Endothelial cell of umbilical vein (primary cell): ENCODE measurements around the gene NCOA3. TPM values are rescaled to one million over a fixed set of nuclear protein-coding genes. Genes with fewer than 3 reads are reported as not detected.

ENCODE experiments used
- BruUV-seq: library from RNA; stranded (reverse); fragments of 400-500 nt; replicated peaks from 2 replicates; lab custom pipeline; 2021; lab: Mats Ljungman, UMichigan
- CTCF ChIA-PET: fragments of 300-600, 350-600 bp; sonication (Branson Sonifier 250); formaldehyde crosslinking; loops from one replicate; lab custom pipeline; 2021; ENCODE audit warnings: antibody characterized with exemption, inconsistent platforms; lab: Charles Lee
- POLR2A ChIA-PET: fragments of 300-600, 350-600 bp; sonication (Branson Sonifier 250); formaldehyde crosslinking; loops from one replicate; lab custom pipeline; 2021; ENCODE audit warnings: antibody characterized with exemption, inconsistent platforms; lab: Charles Lee
- DNase-seq: peaks from one replicate; pipeline ENCODE4 v3.0.0-alpha.2; 2011; ENCODE audit warnings: low read depth, low spot score
- FAIRE-seq: peaks from 2 replicates; lab custom pipeline; 2011; peaks lifted over from hg19 to GRCh38; lab: Jason Lieb, UNC
- H2AFZ ChIP-seq: 2 replicates; pipeline ENCODE4 v1.6.0; 2012; ENCODE audit warnings: low read depth, low read length, control low read depth, inconsistent platforms
- H3K27ac ChIP-seq: 2 replicates; pipeline ENCODE4 v1.5.1; 2011; ENCODE audit warnings: low read depth, mild to moderate bottlenecking, control low read depth, low read length, moderate library complexity; ENCODE audit not compliant: insufficient read depth
- H3K27me3 ChIP-seq, 2 experiments: 2 replicates each; pipeline versions ENCODE4 v1.6.0 to v1.6.1; 2011; ENCODE audit warnings: low read length in 2 of 2, mixed read lengths in 1 of 2; ENCODE audit not compliant: control insufficient read depth in 2 of 2, insufficient read depth in 2 of 2
- H3K36me3 ChIP-seq, 2 experiments: 2 replicates in 1 of 2; 3 replicates in 1 of 2; pipeline ENCODE4 v1.5.1; 2011; ENCODE audit warnings: low read length in 2 of 2, mild to moderate bottlenecking in 1 of 2, moderate library complexity in 1 of 2; ENCODE audit not compliant: control insufficient read depth in 2 of 2, insufficient read depth in 2 of 2; ENCODE audit errors: extremely low read depth in 1 of 2
- H3K4me1 ChIP-seq: 3 replicates; pipeline ENCODE4 v1.5.1; 2011; ENCODE audit warnings: mild to moderate bottlenecking, low read length; ENCODE audit not compliant: control insufficient read depth, insufficient read depth; ENCODE audit errors: extremely low read depth
- H3K4me2 ChIP-seq: 2 replicates; pipeline ENCODE4 v1.6.1; 2011; ENCODE audit warnings: low read length, control low read depth, mixed read lengths; ENCODE audit not compliant: insufficient read depth
- H3K4me3 ChIP-seq, 3 experiments: fragments of 200-600 bp in 1 of 3; sonication (generic), shearing (Covaris generic) in 1 of 3; replicated peaks in 1 of 3; 2 replicates each; pipeline ENCODE4 v1.5.1; 2011 to 2016; ENCODE audit warnings: control low read depth in 3 of 3, low read length in 3 of 3, mild to moderate bottlenecking in 2 of 3, inconsistent platforms in 1 of 3, low read depth in 1 of 3, moderate library complexity in 1 of 3; ENCODE audit not compliant: insufficient read depth in 1 of 3
- H3K79me2 ChIP-seq: 2 replicates; pipeline ENCODE4 v1.6.0; 2012; ENCODE audit warnings: low read length, inconsistent platforms; ENCODE audit not compliant: control insufficient read depth, insufficient read depth
- H3K9ac ChIP-seq: replicated peaks from 2 replicates; pipeline ENCODE3; 2011; ENCODE audit warnings: low read length, control low read depth; ENCODE audit not compliant: insufficient read depth; ENCODE audit errors: extremely low read depth
- H3K9me1 ChIP-seq: replicated peaks from 3 replicates; pipeline ENCODE4 v1.6.0; 2011; ENCODE audit warnings: mild to moderate bottlenecking, low read length; ENCODE audit not compliant: control insufficient read depth, insufficient read depth; ENCODE audit errors: extremely low read depth
- H3K9me3 ChIP-seq: replicated peaks from 2 replicates; pipeline ENCODE4 v1.5.1; 2012; ENCODE audit warnings: low read length, inconsistent platforms; ENCODE audit not compliant: control insufficient read depth, insufficient read depth
- H4K20me1 ChIP-seq: replicated peaks from 2 replicates; pipeline ENCODE3; 2011; ENCODE audit warnings: mild to moderate bottlenecking, low read length; ENCODE audit not compliant: control insufficient read depth, insufficient read depth; ENCODE audit errors: extremely low read depth
- CTCF ChIP-seq, 2 donors: IDR thresholded peaks; 1 replicate in 1 of 2; 2 replicates in 1 of 2; pipeline ENCODE4 v1.5.1; 2011; ENCODE audit warnings: low read length in 2 of 2, mild to moderate bottlenecking in 2 of 2, moderate library complexity in 2 of 2, control low read depth in 1 of 2, inconsistent platforms in 1 of 2, low read depth in 1 of 2; ENCODE audit not compliant: insufficient read depth in 1 of 2; ENCODE audit errors: extremely low read depth in 1 of 2
- EZH2 ChIP-seq: IDR thresholded peaks from 2 replicates; pipeline ENCODE4 v1.6.1; 2012; ENCODE audit warnings: borderline replicate concordance, low read depth, mild to moderate bottlenecking, moderate library complexity, low read length, inconsistent platforms; ENCODE audit not compliant: severe bottlenecking
- FOS ChIP-seq: IDR thresholded peaks from 2 replicates; pipeline ENCODE4 v1.6.1; 2011; ENCODE audit warnings: mild to moderate bottlenecking, low read length, moderate library complexity, borderline replicate concordance; ENCODE audit not compliant: insufficient read depth
- GATA2 ChIP-seq: IDR thresholded peaks from 2 replicates; pipeline ENCODE4 v1.7.0; 2011; ENCODE audit warnings: low read depth, mild to moderate bottlenecking, moderate library complexity, mixed read lengths, low read length; ENCODE audit not compliant: insufficient read length, insufficient read depth
- JUN ChIP-seq: IDR thresholded peaks from 2 replicates; pipeline ENCODE4 v1.6.1; 2011; ENCODE audit warnings: borderline replicate concordance, low read depth; ENCODE audit not compliant: insufficient read length, insufficient read depth
- MAX ChIP-seq: IDR thresholded peaks from 2 replicates; pipeline ENCODE4 v1.6.1; 2011; ENCODE audit not compliant: insufficient read depth, insufficient read length
- MYC ChIP-seq: IDR thresholded peaks from one replicate; pipeline ENCODE4 v1.6.1; 2011; ENCODE audit warnings: mild to moderate bottlenecking, low read depth, low read length
- POLR2A ChIP-seq: IDR thresholded peaks from 2 replicates; pipeline ENCODE4 v1.6.1; 2012; ENCODE audit warnings: low read depth, mild to moderate bottlenecking, control low read depth, low read length
- POLR2AphosphoS5 ChIP-seq: IDR thresholded peaks from 2 replicates; pipeline ENCODE4 v1.6.1; 2012; ENCODE audit warnings: low read depth, mild to moderate bottlenecking, control low read depth, low read length, moderate library complexity; ENCODE audit not compliant: insufficient read depth
- dilution Hi-C: fragments of 300-500 bp; cut with MboI; formaldehyde crosslinking; loops from one replicate; pipeline ENCODE4 v1.15.0; 2019; ENCODE audit warnings: low sequenced_read_pairs; ENCODE audit not compliant: extremely low pct_ligation_motif_present
- intact Hi-C: fragments of 100-400 bp; cut with micrococcal nuclease; formaldehyde crosslinking; loops from one replicate; pipeline ENCODE4 v1.10.0; 2022
- polyA plus RNA-seq, 4 experiments: library from polyadenylated mRNA; depleted of rRNA in 3 of 4; stranded (reverse) in 3 of 4; unstranded in 1 of 4; fragments of >200 nt; gene quantifications; 2 replicates each; pipeline versions ENCODE4 v1.2.1 to v1.2.3, GENCODE V29; 2011 to 2012; ENCODE audit warnings: missing spikeins in 1 of 4
- total RNA-seq: library from RNA; stranded (reverse); gene quantifications from 2 replicates; pipeline ENCODE4 v1.2.3, GENCODE V29; 2021

NCOA3 gene
- total and polyA plus RNA-seq, 2 donors (not counting 3 experiments of a cell fraction or from before 2014, with no cell fraction given), result 12.0 to 35.6 TPM

GRCh38 chr20:47502271-47503239 is 868 bp downstream of the NCOA3 start:
- Histone ChIP-seq H3K9me3 (no peaks in the 10 kb centered on the region), H3K27me3 (no peaks in the 10 kb centered on the region), H3K79me2 (peaks cover 50% of the 10 kb centered on the region), H3K4me2 (peak overlapping the region; percentile 86), H4K20me1 (no peaks in the 10 kb centered on the region), H3K4me1 (peaks cover 19% of the 10 kb centered on the region), H3K4me3 (peak overlapping the region; percentile 80 to 94 (median 93)), H2AFZ (peak overlapping the region; percentile 91), H3K9ac (peak overlapping the region; percentile 78), H3K36me3 (no peaks in the 10 kb centered on the region), H3K27ac (peak overlapping the region; percentile 71), H3K9me1 (no peaks in the 10 kb centered on the region)
- BruUV-seq, result TSS peak; percentile 37
- dilution Hi-C loops (no loop called here), intact Hi-C loops (loop anchor here (2.0 to 5.0 kb wide), 3 partner anchors 74 to 306 kb away; no protein-coding TSS in a partner anchor)
- FAIRE-seq, result peak; percentile 77
- ChIA-PET POLR2A (interaction anchor here (0.6 to 1.6 kb wide), 7 partner anchors 9 to 143 kb away, joined by 4 to 8 read pairs (median 4); no protein-coding TSS in a partner anchor), CTCF (interaction anchor here (0.7 to 5.4 kb wide), 26 partner anchors 9 to 1118 kb away, joined by 3 to 65 read pairs (median 3); no protein-coding TSS in a partner anchor)
- TF ChIP-seq POLR2A (no peak), JUN (no peak), MYC (no peak), MAX (no peak), CTCF (IDR thresholded peaks at IDR 0.05; ENCODE audit: extremely low read depth in 1 of 2, insufficient read depth in 1 of 2, low read depth in 1 of 2, low read length in 2 of 2) (no peak), POLR2AphosphoS5 (no peak), EZH2 (no peak), FOS (no peak), GATA2 (no peak)
- DNase-seq, result peak; percentile 58
